Ovary (tissue), 3 donors: ENCODE measurements around the gene FAM117A.

Source experiments
- POLR2A ChIP-seq: fragments of 450-650 bp; IDR thresholded peaks from one replicate; pipeline ENCODE4 v1.6.1; 2017; ENCODE audit warnings: antibody characterized with exemption, mild to moderate bottlenecking, moderate library complexity
- TF ChIP-seq, protein P1 (sequence below), 3 donors: fragments of 450-650 bp in 2 of 3; fragments of 200-600 bp in 1 of 3; IDR thresholded peaks; one replicate each; pipeline versions ENCODE4 v1.5.1 to v1.8.0; 2016 to 2022; ENCODE audit warnings: antibody characterized with exemption in 3 of 3, mild to moderate bottlenecking in 1 of 3
- donor health status: DM: no; HTN: no; CAD: no.

- TF ChIP-seq POLR2A = no peak
- TF ChIP-seq, protein P1, sequence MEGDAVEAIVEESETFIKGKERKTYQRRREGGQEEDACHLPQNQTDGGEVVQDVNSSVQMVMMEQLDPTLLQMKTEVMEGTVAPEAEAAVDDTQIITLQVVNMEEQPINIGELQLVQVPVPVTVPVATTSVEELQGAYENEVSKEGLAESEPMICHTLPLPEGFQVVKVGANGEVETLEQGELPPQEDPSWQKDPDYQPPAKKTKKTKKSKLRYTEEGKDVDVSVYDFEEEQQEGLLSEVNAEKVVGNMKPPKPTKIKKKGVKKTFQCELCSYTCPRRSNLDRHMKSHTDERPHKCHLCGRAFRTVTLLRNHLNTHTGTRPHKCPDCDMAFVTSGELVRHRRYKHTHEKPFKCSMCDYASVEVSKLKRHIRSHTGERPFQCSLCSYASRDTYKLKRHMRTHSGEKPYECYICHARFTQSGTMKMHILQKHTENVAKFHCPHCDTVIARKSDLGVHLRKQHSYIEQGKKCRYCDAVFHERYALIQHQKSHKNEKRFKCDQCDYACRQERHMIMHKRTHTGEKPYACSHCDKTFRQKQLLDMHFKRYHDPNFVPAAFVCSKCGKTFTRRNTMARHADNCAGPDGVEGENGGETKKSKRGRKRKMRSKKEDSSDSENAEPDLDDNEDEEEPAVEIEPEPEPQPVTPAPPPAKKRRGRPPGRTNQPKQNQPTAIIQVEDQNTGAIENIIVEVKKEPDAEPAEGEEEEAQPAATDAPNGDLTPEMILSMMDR (IDR thresholded peaks at IDR 0.05) = no peak
Observed at GRCh38 chr17:49676276-49676868, 87.6 kb downstream of the FAM117A start.
